ENCODE results near the gene ADAMTS12. TPM values are rescaled to one million over a fixed set of nuclear protein-coding genes. Genes with fewer than 3 reads are reported as not detected.

The ADAMTS12 gene
- total RNA-seq, 2 experiments from 2014 or later, result not detected

DNA sequence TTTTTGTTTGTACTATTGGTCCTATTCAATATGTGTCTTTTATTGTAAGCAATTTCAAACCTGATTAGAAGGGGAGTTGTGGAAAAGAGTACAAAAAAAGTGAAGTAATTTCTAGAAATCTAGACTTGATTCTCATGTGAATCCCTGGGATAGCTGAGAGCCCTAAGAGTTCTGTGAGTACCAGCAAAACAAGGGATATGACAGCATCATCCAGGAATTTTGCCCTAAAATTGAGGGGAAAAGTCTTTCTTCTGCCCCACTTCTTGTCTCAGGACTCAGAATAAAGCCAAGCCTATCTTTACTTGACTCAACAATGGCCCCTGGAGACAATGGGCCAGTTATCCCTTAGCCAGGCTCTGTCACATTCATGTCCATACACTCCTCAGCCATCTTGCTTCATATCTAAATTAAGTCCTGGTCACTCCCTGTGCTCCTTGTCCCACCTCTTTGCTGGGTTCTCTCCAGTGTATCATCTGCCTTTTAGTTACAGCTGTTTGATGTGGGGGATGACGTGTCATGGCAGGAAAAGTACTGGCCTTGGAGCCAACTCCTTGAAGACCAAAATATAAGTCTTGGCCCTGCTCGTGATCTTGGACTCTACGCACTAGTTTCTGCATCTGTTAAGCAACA is 81.2 kb downstream of the ADAMTS12 start:
- ChIA-PET CTCF (no interaction called here), POLR2A (no interaction called here)

DNA sequence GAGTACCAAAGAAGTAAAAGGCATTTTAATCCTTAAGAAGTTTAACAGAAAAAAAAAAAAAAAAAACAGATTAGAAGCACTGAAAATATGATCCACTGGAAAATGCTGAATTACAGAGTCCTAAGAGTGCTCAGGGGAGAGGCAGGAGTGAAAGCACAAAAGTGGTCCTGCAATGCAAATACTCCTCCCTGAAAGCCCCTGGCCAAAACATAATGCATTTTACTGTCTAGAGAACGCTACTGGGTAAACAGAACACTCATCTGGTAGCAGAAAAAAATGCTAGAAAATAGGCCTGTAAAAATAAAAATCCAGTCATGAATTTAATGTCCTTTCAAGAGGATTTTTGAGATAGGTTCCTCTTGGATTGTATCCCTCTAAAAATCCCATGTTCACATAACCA is 81.9 kb downstream of the ADAMTS12 start:
- ChIA-PET POLR2A (no interaction called here), CTCF (no interaction called here)

DNA sequence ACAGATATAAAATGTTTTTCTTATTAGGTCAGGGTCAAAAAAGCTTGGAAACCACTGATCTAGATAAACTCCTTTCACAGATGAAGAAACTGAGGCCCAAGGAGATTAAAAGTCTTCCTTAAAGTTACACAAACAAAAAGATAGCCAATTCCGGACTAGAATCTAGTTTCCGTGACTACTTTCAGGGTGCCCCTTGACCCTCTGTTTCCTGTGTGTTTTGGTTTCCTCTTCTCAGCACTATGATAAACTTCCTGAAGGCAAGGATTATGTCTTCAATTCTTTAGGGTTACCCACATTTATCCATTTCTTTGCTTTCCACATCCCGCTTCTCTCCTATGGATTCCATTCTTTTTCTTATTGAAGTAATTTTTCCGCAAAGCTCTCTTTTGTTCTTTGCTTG is 83.1 kb downstream of the ADAMTS12 start:
- ChIA-PET POLR2A (no interaction called here), CTCF (no interaction called here)

DNA sequence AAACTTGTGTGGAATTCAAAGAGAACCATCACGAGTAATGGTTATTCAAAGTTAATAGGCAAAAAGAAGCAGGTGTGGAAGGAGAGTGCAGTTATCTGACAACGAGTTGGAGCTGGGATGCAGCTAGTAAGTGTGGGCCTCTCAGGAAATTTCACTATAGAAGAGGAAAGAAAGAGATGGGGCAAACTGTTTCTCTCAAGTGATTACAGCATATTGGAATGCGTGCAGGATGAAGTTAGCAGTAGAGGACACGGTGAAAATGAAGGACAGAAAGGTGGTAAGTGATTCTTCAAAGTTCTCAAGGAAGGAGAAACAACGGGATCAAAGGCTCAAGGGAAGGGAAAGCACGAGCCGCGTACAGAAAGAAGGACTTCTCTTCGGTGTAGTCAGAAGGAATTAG is 84.0 kb downstream of the ADAMTS12 start:
- CTCF ChIA-PET, result no interaction called here

DNA sequence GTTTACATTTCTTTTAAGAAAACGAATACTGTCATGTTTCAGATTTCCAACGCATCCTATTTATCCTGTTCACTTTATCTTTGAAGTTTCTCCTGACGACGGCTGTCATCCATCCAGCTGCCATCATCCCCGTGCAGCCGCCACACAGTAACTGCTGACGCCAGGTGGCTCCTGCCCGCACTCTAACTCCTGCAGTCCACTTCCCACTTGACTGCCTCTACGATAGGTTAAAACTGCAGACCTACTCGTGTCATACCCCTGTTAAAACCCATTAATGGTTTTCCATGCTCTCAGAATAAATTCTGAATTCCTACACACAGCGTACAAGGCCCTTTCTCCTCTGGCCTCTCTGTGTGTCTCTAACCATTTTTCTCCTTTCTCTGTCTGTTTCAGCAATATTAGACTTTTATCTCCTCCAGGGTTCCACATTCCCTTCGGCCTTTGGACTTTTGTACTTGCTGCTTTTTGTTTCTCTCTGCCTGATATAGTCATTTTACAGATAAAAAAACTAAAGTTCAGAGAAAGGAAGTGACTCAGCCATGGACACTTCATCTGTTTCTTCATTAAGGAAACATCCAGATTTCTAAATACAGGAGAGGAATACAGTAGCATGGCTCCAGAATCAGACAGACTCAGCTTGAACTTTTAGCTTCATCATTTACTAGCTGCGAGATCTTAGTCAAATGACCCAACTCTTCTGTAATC is 84.9 kb downstream of the ADAMTS12 start:
- POLR2A ChIA-PET, result no interaction called here

More for the DNA sequence above, 84.0 kb downstream of the ADAMTS12 start:
- POLR2A ChIA-PET, result no interaction called here

DNA sequence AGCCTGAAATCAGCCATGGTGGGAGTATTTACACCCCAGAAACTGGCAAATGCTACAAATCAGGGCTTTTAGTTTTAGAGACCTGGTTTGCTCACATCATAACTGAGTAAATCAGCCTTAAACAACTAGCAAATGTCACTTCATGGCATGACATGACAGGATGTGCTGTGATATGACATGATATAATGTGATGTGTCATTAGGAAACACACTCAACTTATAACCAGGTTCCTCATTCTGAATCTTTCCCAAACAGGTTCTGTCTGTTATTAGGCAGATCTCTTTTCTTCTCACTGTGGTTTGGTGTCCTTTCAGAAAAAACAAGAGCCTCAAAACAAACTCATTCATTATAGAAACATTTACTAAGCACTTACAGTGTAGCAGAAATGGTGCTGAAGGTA is 90.5 kb downstream of the ADAMTS12 start:
- CTCF ChIA-PET, result no interaction called here
- POLR2A ChIA-PET, result no interaction called here

More for the DNA sequence above, 84.9 kb downstream of the ADAMTS12 start:
- CTCF ChIA-PET, result no interaction called here

DNA sequence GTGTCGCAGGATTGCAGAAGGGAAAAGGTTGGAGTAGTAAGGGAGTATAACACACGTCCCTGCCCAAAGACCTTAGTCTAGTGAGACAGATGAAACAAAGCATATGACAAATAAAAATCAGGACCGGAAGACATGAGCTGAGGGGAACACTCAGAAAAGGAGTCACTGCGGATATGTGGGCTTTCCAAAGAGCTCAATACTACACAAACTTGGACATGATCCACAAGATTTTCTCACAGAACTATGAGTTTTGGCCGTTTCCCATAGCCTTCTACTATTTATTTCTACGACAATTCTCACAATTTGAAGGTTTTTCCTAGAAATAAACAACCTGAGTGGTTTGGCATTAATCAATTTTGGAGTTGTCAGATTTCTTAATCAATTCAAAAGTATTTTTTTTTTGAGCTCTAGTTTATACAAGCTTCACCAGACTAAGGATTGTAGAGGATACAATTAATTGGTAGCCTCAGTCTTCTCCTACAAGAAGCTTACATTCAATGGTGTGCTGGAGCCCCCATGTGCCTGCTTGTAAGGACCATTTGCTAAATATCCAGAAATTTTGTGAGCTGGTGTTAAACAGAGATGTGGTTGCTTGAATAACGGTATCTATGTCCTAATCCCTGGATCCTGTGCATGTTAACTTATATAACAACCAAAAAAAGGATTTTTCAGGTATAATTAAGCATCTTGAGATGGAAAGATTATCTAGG is 91.4 kb downstream of the ADAMTS12 start:
- ChIA-PET CTCF (no interaction called here), POLR2A (no interaction called here)

DNA sequence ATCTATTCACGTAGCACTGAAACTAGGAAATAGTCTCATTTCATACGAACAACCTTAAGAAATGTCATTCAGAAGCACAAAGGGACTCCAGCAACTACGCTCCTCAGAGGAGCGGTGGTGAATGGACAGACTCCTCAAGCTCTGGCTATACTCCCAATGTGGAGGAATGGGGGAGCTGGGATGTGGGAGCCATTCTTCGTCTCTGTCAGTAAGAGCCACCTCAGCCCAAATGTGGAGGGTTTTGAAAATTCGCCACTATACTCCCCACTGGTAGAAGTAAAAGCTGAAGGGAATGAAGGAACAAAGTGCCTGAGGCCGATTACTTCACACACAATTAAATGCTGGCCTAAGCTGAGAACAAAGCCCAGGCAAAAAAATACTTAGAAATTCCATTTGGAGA is 96.3 kb downstream of the ADAMTS12 start:
- POLR2A ChIA-PET, result no interaction called here
- CTCF ChIA-PET, result no interaction called here

DNA sequence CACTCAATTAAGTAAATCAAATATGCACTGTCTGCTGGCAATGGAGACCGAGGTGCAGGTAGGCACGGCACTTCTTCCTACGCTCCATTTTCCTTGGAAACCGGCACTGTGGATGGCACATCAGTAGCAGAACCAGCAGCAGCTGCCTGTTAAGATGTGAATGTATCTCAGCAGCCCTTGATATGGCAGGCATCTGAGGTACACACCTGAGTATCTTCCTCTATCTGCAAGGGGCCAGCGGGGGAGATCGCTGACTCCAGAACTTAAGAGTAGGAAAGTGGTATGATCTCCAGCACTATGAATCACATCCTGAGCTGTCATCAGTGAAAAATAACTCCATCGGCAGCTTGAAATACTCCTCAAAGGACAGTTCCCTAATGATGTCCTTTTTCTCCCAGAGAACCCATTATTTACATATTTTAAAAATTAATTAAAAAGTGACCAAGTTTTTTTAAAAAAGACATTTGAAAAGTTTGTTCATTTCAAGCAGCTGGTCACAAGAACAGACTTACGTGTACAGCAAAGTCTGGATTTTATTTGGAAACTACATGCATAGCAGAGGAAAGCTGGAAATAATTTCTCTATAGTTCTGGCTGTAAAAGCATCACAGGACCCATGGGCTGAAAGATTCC is 97.1 kb downstream of the ADAMTS12 start:
- ChIA-PET CTCF (no interaction called here), POLR2A (no interaction called here)

DNA sequence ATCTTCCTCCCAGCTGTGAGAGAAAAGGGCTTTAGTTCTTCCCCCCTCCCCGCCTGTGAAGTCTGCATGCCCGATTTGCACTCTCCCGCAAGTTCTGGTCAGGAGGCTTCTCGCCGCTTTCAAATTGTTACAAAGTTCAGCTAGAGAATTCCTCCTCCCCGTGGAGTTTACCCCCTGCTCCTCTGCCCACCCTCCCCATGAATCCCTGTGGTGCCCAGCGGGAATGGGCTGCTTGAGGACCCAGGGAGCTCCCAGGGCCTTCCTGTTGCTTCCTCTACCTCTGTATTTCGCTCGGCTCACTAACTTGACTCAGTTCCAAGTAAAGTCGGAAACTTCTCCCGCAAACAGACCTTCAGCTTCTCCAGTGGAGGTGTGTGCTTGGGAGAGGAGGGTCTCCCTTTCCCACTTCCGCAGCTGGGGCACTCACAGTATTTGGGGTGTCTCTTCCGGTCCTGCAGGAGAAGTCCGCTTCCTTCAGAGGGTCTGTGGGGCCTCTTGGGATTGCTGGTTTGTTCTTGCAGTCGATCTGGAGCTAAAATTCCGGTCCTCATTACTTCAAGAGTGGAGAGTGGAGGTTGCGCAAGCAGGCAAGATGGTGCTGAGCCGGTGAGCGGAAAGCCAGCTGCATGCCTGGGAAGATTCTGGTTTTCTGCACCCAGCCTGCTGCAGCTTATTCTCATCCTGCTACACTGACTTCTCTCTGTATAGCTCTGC is 97.8 kb downstream of the ADAMTS12 start:
- ChIA-PET POLR2A (no interaction called here), CTCF (interaction anchor here (0.8 kb wide), 1 partner anchor 22 kb away, joined by 3 read pairs; no protein-coding TSS in a partner anchor)

DNA sequence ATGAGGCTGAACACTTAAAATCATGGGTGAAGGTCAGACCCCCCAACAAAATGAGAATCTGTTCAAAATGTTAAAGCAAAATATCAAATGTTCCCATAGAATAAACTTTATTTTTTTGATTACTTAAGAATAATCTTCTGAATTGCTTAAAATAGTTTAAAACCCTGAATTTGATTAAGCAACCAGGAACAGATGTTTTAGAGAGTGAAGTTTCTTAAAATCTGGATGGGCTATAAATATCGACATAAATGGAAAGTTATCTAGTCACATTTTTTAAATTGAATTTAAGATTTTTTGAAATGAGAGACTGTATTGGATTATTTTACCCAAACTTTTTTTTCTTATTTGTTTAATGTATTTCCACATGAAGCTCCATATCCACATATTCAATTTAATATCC is 98.5 kb downstream of the ADAMTS12 start:
- POLR2A ChIA-PET, result no interaction called here
- CTCF ChIA-PET, result interaction anchor here (0.8 kb wide), 1 partner anchor 21 kb away, joined by 3 read pairs; no protein-coding TSS in a partner anchor

DNA sequence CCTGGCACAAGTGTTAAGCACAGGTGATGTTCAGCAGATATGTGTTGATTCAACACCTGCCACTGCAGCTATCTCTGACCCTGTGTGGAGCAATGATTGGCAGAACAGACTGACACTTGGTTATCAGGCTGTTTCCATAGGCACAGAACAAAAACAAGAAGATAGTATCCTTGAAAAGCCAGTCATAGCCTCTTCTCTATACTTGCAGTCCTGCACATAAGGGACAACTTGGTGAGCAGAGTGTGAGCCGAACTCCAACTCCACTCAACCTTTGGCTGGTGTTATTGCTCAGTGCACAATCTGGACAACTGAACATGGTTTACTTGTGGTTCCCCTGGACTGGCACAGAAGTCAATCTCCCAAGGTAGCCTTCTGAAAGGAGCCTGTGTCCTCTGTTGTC is 99.2 kb downstream of the ADAMTS12 start:
- CTCF ChIA-PET, result no interaction called here
- POLR2A ChIA-PET, result no interaction called here

DNA sequence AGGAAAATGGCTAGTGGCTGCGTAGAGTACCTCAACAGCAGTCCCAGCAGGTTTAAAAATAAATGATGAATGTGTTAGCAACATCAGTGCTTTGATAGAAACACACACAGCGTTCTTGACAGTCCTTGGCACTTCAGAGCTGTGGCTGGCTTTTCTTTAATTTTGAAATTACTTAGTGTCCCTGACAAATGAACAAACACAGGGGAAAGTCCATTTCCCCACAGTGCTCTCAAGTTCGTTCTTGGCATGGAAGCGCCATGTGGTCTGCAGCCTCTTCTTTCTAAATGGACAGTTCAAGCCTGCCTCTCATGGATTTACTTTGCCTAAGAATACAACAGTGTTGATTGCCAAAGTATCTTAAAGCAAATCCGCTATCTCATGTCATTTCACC is 102.2 kb downstream of the ADAMTS12 start:
- ChIA-PET POLR2A (no interaction called here), CTCF (no interaction called here)

DNA sequence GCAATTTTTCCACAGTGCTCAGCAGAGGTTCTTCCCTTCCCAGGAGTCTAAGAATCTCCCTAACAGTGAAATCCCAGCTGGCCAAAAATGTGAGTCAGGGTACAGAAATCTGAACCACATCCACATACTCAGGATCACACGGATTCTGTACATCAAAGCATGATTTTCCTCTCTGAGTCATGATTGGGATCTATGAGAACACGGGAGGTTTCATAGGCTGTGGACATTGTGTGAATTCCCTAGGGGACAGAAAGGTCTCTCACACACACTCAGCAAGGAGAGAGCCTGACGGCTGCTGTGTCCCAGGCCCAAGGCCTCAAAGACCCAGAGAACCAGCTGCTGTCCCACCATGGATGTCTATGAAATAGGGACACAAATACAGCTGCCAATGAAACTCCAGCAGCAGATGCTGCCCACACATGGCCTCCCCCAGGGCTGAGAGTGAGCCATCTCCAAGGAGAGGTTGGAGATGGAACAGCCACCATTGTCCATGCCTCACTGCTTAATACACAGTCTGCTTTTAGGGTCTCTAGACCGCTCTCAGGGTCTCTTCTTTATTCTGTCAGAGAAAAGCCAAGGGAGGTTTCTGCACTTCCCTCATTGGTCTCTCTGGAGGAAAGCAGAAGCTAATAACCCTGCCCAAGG is 102.7 kb downstream of the ADAMTS12 start:
- POLR2A ChIA-PET, result no interaction called here

DNA sequence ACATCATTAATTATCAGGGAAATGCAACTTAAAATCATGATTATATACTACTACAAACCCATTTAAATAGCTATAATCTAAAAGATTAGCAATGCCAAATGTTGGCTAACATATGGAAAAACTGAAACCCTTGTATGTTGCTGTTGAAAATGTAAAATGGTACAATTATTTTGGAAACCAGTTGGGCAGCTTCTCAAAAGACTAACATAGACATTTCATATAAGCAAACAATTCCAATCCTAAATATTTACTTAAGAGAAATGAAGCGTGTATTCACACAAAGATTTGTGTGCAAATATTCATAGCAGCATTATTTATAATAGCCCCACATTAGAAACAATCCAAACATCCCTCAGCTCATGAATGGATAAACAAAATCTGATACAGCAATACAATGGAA is 106.2 kb downstream of the ADAMTS12 start:
- CTCF ChIA-PET, result no interaction called here
- POLR2A ChIA-PET, result no interaction called here

More for the DNA sequence above, 102.7 kb downstream of the ADAMTS12 start:
- CTCF ChIA-PET, result no interaction called here

DNA sequence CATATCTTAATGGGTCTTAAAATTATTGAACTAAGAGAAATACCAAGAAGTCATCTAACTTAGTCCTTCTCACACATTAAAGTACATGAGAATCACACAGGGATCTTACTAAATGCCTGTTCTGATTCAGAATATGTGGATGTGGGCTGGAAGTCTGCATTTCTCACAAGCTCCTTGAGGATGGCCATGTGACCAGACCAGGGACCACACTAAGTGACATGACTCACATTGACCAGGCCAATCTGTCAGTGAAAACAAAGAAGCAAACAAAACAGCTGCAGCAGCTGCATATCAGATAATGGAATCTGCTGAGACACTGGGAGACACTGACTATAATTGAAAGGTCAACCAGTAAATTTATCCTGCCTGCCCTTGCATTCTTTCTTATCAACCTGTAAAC is 110.5 kb downstream of the ADAMTS12 start:
- CTCF ChIA-PET, result no interaction called here
- POLR2A ChIA-PET, result no interaction called here

DNA sequence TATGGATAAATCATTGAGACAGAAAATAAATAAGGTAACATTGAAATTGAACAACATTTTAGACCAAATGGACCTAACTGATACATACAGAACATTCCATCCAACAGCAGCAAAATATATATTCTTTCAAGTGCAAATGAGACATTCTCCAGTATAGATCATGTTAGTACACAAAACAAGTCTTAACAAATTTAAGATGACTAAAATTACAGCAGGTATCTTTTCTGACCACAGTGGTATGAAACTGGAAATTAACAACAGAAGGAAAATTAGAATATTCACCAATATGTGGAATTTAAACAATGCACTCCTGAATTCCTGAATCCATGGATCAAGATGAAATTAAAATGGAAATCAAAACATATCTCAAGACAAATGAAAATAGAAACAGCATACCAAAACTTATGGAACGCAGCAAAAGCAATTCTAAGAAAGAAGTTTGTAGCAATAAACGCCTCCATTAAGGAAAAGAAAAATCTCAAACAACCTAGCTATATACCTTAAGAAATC is 115.6 kb downstream of the ADAMTS12 start:
- CTCF ChIA-PET, result no interaction called here

DNA sequence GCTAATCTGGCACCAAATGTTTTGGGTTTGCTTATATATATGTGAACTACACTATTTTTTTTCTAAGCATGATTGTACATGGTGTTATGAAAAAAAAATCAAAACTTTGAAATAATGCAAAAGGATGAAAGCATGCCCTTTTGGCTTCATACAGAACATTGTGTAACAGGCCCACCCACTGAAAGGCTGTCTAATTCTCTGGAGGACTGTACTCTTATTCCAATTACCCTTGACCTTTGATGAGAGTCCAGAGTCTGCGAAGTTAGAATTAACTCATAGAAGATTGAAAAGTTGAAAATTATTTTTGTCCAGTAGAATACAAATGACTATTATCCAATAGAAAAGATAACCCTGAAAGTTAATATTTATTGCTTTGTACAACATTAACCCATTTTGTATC is 117.4 kb downstream of the ADAMTS12 start:
- CTCF ChIA-PET, result no interaction called here
- POLR2A ChIA-PET, result no interaction called here

More for the DNA sequence above, 115.6 kb downstream of the ADAMTS12 start:
- POLR2A ChIA-PET, result no interaction called here

DNA sequence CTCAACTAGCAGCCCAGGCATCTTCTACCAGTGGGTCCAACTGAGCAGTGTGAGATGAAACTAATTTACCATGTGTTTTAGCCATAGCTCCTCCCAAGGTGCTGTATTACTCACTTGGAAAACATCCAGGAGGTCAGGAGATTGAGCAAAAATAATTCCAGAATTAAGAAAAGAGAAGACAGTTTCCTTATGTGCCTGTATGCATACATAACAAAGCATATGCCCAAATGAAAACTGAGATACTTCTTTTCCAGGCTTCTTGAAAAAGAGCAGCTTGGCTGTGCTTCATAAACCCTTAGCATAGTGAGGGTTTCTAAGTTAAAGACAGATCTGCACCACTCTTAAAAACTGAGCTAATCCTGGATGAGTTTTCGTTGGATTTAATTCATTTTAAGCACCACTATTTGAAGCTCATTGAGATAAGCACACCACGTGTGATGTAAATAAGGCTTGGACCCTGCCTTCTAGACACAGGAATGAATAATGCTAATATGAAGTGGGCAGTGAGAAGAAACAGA is 119.4 kb downstream of the ADAMTS12 start:
- ChIA-PET POLR2A (no interaction called here), CTCF (interaction anchor here (0.7 kb wide), 1 partner anchor 21 kb away, joined by 3 read pairs; no protein-coding TSS in a partner anchor)

All from activated CD8-positive, alpha-beta memory T cell treated with anti-CD3 and anti-CD28 coated beads for 36 hours (primary cell).